Ectodermal cell (in vitro differentiated cells): Measurements from ENCODE around the gene SNIP1.

Source experiments
- H3K27ac ChIP-seq: 2 replicates; pipeline ENCODE4 v1.7.0; 2013; ENCODE audit warnings: mild to moderate bottlenecking, low read depth, low read length; ENCODE audit not compliant: insufficient read depth, poor library complexity, severe bottlenecking
- H3K27me3 ChIP-seq: 2 replicates; pipeline ENCODE4 v1.7.0; 2013; ENCODE audit warnings: mild to moderate bottlenecking, low read length; ENCODE audit not compliant: insufficient read depth, control insufficient read depth, poor library complexity, severe bottlenecking
- H3K36me3 ChIP-seq: one replicate; pipeline ENCODE4 v1.7.0; 2013; ENCODE audit warnings: low read length; ENCODE audit not compliant: control insufficient read depth, insufficient read depth
- H3K4me1 ChIP-seq: one replicate; pipeline ENCODE4 v1.7.0; 2013; ENCODE audit warnings: low read length; ENCODE audit not compliant: control insufficient read depth, insufficient read depth
- H3K4me3 ChIP-seq: 2 replicates; pipeline ENCODE4 v1.7.0; 2013; ENCODE audit warnings: low read depth, low read length, control low read depth; ENCODE audit not compliant: insufficient read depth
- H3K9me3 ChIP-seq: 2 replicates; pipeline ENCODE4 v1.7.0; 2013; ENCODE audit warnings: mild to moderate bottlenecking, low read length, moderate library complexity; ENCODE audit not compliant: control insufficient read depth
- WGBS, 2 experiments: methylation state at CpG; one replicate each; pipeline ENCODE4 v1.1.7; 2013; ENCODE audit warnings: missing lambda C conversion rate in 2 of 2; 5-methylcytosine and 5-hydroxymethylcytosine counted together

The SNIP1 gene

DNA sequence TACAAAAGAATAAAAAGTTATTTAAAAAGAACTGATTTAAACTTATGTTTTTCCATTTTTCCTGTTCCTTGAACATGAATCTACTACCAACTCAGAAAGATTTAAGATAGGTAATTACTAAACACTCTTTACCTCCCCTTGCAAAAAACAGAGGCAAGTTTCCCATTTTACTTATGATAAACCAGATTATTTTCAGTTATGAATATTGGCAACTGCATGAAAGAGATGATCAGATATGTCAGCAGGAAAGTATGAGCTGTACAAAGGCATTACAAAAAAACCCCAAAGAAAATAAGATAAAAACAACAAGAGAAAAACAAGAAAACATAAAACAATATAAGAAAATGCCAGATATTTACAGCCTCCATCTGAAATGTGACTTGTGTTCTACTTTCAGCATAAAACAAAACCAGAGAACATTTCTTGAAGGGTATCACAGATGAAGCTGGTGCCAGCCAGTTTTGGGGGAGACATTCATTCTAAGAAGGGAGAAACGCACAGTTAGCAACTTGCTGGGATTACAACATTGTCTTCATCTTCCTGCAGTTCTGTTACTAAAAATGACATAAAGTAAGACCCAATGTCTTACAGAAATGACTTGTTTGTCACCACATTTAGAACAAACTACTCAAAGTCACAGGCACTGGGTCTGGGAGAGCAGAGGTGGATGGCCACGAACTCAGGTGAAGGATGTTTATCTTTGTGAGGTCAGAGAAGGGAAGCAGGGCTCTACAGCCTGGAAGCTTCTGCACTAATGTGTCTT lies 60.6 kb downstream of the SNIP1 start:
- H3K4me3 ChIP-seq, result no peak overlapping the region
- H3K4me1 ChIP-seq, result no peaks in the 10 kb centered on the region
- no peak overlapping the region for H3K27ac ChIP-seq
- peaks cover 21% of the 10 kb centered on the region for H3K36me3 ChIP-seq
- H3K27me3 ChIP-seq, result no peaks in the 10 kb centered on the region
- WGBS, 2 experiments, result 92 to 98% methylated on average over 2 of the region's 2 CpGs
- H3K9me3 ChIP-seq, result no peaks in the 10 kb centered on the region

DNA sequence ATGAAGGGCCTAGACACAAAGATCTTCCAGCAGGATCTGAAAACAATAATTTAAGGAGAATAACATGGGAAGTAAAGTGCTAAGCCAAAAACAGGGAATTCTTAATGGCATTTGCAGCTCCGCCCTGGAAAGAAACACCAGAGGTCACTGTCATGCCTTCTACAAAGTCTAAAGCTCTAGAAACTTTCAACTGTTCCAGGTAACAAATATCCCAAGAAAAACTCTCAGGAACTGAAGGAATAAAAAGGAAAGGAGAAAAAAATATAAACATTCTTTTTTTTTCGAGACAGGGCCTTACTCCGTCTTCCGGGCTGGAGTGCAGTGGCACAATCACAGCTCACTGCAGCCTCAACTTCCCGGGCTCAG lies 66.5 kb downstream of the SNIP1 start:
- H3K4me3 ChIP-seq, result no peak overlapping the region
- no peaks in the 10 kb centered on the region for H3K9me3 ChIP-seq
- H3K4me1 ChIP-seq, result no peaks in the 10 kb centered on the region
- H3K27me3 ChIP-seq, result no peaks in the 10 kb centered on the region
- H3K36me3 ChIP-seq, result peaks cover 14% of the 10 kb centered on the region
- H3K27ac ChIP-seq, result no peak overlapping the region
- WGBS, 2 experiments, result 85 to 90% methylated on average over 5 of the region's 5 CpGs

DNA sequence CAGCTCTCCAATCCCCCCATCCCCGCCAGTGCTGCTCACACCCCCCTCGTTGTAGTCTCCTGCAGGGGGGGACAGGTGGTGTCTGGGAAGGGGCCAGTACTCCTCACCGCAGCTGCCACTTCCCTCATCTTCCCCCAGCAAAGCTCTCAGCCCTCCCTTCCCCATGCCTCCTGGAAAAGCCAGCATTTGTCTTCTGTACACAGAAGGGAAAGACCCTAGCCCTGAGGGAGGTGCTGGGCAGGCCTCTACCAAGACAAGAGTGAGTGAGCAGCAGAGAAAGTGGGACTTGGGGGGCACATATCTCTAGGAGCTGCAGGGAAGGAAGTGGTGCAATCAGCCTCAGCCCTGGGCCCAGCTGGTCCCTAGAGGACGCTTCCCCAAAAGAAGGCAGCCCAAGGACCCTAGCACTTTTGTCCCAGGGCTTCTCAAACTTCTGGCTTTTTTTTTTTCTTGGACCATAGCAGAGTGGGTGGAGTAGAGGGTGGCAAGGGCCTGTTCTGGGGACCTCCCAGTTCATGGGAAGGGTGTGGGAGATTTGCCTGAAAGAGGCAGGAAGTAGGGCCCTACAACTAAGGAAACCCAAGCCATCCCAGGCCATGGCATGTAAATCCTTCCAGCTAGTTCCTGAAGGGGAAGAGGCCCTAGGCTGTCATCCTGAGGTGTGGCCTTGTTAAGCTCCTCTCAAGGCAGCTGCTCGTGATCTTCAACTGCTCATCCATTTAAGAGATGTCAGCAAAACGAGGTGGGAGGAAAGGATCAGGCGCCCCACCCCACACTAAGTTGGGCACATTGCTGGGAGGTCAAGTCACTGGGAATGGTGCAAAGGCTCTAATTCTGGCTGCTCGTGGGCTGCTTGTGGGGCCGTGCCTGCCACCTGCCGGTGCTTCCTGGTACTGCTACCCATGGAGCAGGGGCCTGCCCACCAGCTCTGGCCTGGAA lies 67.1 kb downstream of the SNIP1 start:
- no peaks in the 10 kb centered on the region for H3K27me3 ChIP-seq
- H3K4me3 ChIP-seq, result no peak overlapping the region
- H3K27ac ChIP-seq, result no peak overlapping the region
- no peaks in the 10 kb centered on the region for H3K4me1 ChIP-seq
- peaks cover 9% of the 10 kb centered on the region for H3K36me3 ChIP-seq
- 26 to 34% methylated on average over 8 to 10 of the region's 10 CpGs for WGBS, 2 experiments
- no peaks in the 10 kb centered on the region for H3K9me3 ChIP-seq

DNA sequence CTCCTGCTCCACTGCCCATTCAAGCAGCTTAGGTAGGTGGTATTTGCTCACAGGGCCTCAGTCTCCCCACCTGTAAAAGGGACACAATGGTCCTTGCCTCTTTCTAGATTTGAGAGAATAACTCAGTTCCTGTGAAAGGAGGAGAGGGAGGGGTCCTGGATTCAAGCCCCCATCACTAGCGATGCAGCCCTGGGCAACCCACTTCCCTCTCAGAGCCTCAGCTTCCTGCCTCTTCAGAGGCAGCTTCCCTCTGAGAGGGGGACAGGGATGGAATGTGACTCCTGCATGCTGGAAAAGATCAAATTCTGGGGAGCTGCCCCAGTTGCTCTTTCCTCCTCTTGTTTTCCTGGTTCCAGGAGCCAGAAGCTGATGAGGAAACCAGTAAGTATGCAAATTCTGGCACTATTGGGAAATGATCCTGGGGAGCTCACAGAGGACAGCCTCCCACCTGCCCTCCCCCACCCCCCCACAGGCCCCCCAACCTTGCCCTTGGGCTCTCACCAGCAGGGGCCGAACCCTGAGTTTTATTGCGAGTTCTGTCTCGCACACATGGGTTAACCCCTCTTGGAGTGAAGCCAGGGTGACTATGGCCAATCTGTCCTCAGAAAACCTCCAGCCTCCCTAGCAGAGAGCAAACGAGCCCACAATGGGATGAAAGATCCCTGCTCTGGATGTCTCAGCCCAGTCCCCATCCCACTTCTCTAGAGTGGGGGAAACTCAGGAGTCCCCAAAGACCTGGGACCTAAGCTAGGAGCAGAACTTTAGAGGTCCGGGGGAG lies 68.0 kb downstream of the SNIP1 start:
- WGBS, 2 experiments, result 86 to 89% methylated on average over 6 of the region's 6 CpGs
- Histone ChIP-seq H3K9me3 (no peaks in the 10 kb centered on the region), H3K4me1 (no peaks in the 10 kb centered on the region), H3K4me3 (no peak overlapping the region), H3K36me3 (peaks cover 6% of the 10 kb centered on the region), H3K27me3 (no peaks in the 10 kb centered on the region), H3K27ac (no peak overlapping the region)
